Posterior vena cava (tissue), 2 donors: Measurements from ENCODE around the gene APOA4. TPM values are rescaled to one million over a fixed set of nuclear protein-coding genes. Genes with fewer than 3 reads are reported as not detected.

Experiments
- total RNA-seq, 2 donors: library from RNA; stranded (reverse); fragmentation: NEBNext Ultra II Directional; extraction: Animal tissue kit (Norgen Biotek cat#: 25700); gene quantifications; one replicate each; pipeline ENCODE4 v1.2.1, GENCODE V29; 2021
- donor health status: DM: yes; HTN: yes; CAD: no.
- donor health status: DM: yes; HTN: yes; CAD: no.

The APOA4 gene
- total RNA-seq, 2 donors from 2014 or later, result 2.0 TPM; not detected in 1

Other genes starting within 250 kb of the APOA4 start
- 10 to 100 TPM in 1 of 2 donors, 1 to 10 TPM in 1; 9.2 to 10.2 TPM for gene BUD13, start 50.3 kb downstream of the APOA4 start, total RNA-seq
- gene ZPR1, start 35.3 kb downstream of the APOA4 start, total RNA-seq, result 10 to 100 TPM; 38.8 to 44.6 TPM
- gene APOA5, start 31.4 kb downstream of the APOA4 start, total RNA-seq, result not detected
- gene APOC3, start 6.6 kb upstream of the APOA4 start, total RNA-seq, result not detected
- under 1 TPM in 1 of 2 donors, not detected in 1; 0.79 TPM for gene APOA1, start 14.3 kb upstream of the APOA4 start, total RNA-seq